ENCODE measurements around the gene SDK1.
A peak's percentile ranks its signal among the peaks of the same experiment; 100 is the strongest.

The SDK1 gene

GRCh38 chr7:4037308-4037707 lies 736.3 kb downstream of the SDK1 start:
- no peak for DNase-seq

- DNase-seq: no peak
Observed at GRCh38 chr7:4037877-4038276, 736.8 kb downstream of the SDK1 start.

- DNase-seq: no peak
Observed at GRCh38 chr7:4040109-4040928, 739.3 kb downstream of the SDK1 start.

- no peak for DNase-seq
Observed at GRCh38 chr7:4042402-4043045, 741.5 kb downstream of the SDK1 start.

- DNase-seq: no peak
Observed at GRCh38 chr7:4043988-4044387, 742.9 kb downstream of the SDK1 start.

- no peak for DNase-seq
Observed at GRCh38 chr7:4045450-4045849, 744.4 kb downstream of the SDK1 start.

- no peak for DNase-seq
Observed at GRCh38 chr7:4045975-4046374, 744.9 kb downstream of the SDK1 start.

GRCh38 chr7:4048336-4048735 lies 747.3 kb downstream of the SDK1 start:
- DNase-seq: no peak

GRCh38 chr7:4049202-4049601 lies 748.1 kb downstream of the SDK1 start:
- DNase-seq: no peak

- no peak for DNase-seq
Observed at GRCh38 chr7:4050126-4050660, 749.1 kb downstream of the SDK1 start.

GRCh38 chr7:4051696-4052095 lies 750.6 kb downstream of the SDK1 start:
- no peak for DNase-seq

GRCh38 chr7:4052130-4052529 lies 751.1 kb downstream of the SDK1 start:
- no peak for DNase-seq

- no peak for DNase-seq
Observed at GRCh38 chr7:4054158-4054557, 753.1 kb downstream of the SDK1 start.

GRCh38 chr7:4056552-4057288 lies 755.7 kb downstream of the SDK1 start:
- no peak for DNase-seq

GRCh38 chr7:4057289-4057616 lies 756.2 kb downstream of the SDK1 start:
- DNase-seq: no peak

- no peak for DNase-seq
Observed at GRCh38 chr7:4058158-4058557, 757.1 kb downstream of the SDK1 start.

GRCh38 chr7:4065190-4065589 lies 764.1 kb downstream of the SDK1 start:
- DNase-seq: peak in 1 of 51 donors; percentile 2

- no peak for DNase-seq
Observed at GRCh38 chr7:4066206-4066605, 765.2 kb downstream of the SDK1 start.

GRCh38 chr7:4066626-4067475 lies 765.8 kb downstream of the SDK1 start:
- DNase-seq: no peak

- no peak for DNase-seq
Observed at GRCh38 chr7:4067476-4067760, 766.4 kb downstream of the SDK1 start.

GRCh38 chr7:4067874-4068273 lies 766.8 kb downstream of the SDK1 start:
- peak in 1 of 51 donors; percentile 8 for DNase-seq

GRCh38 chr7:4068286-4068685 lies 767.2 kb downstream of the SDK1 start:
- DNase-seq: no peak

Data from hypothalamus (tissue), 51 donors.